A549 (cell line): ENCODE results near the gene TRERF1. TPM values are rescaled to one million over a fixed set of nuclear protein-coding genes. Genes with fewer than 3 reads are reported as not detected.

ENCODE experiments used
- ATAC-seq, 2 experiments: fragments of 200-7000 bp in 1 of 2; fragments of >200 bp in 1 of 2; cut with Nextera tagmentation in 1 of 2; cut with Tn5 transposase in 1 of 2; 3 replicates each; pipeline versions ENCODE4 v1.8.0 to v1.9.1; 2018 to 2020; ENCODE audit warnings: mild to moderate bottlenecking in 1 of 2, moderate library complexity in 1 of 2
- CTCF ChIA-PET: fragments of 300-600 bp; sonication (Branson Sonifier 250); formaldehyde crosslinking; extraction: SDS; loops from one replicate; lab custom pipeline; 2021; ENCODE audit warnings: antibody characterized with exemption, inconsistent platforms; lab: Yijun Ruan, JAX
- POLR2A ChIA-PET: fragments of 350-600 bp; formaldehyde crosslinking; extraction: SDS; loops from one replicate; lab custom pipeline; 2021; ENCODE audit warnings: antibody characterized with exemption, inconsistent platforms; lab: Yijun Ruan, JAX
- DNase-seq, 2 experiments: peaks; one replicate each; pipeline versions ENCODE4 v3.0.0 to v3.0.0-alpha.2; 2011 to 2016; ENCODE audit warnings: low read depth in 1 of 2, low spot score in 1 of 2
- FAIRE-seq: peaks from 2 replicates; lab custom pipeline; 2011; peaks lifted over from hg19 to GRCh38; lab: Jason Lieb, UNC
- H3K27ac ChIP-seq, 2 experiments: fragments of >200 bp; sonication (Bioruptor Twin); formaldehyde crosslinking; 3 replicates each; pipeline ENCODE4 v1.5.1; 2016 to 2017
- H3K4me1 ChIP-seq: fragments of >200 bp; sonication (Bioruptor Twin); formaldehyde crosslinking; 3 replicates; pipeline ENCODE4 v1.6.1; 2016
- H3K4me2 ChIP-seq: fragments of >200 bp; sonication (Bioruptor Twin); formaldehyde crosslinking; 3 replicates; pipeline ENCODE4 v1.6.1; 2016
- H3K4me3 ChIP-seq: fragments of >200 bp; sonication (Bioruptor Twin); formaldehyde crosslinking; 3 replicates; pipeline ENCODE4 v1.5.1; 2016
- H3K9me3 ChIP-seq: fragments of >200 bp; sonication (Bioruptor Twin); formaldehyde crosslinking; 3 replicates; pipeline ENCODE4 v1.6.1; 2016
- CBX8 ChIP-seq: fragments of 200-600 bp; sonication (generic); IDR thresholded peaks from 2 replicates; pipeline ENCODE4 v1.6.1; 2016
- CHD2 ChIP-seq: fragments of 150-350 bp; IDR thresholded peaks from 2 replicates; pipeline ENCODE4 v1.6.1; 2014; ENCODE audit warnings: low read length; ENCODE audit not compliant: partially characterized antibody
- ELK1 ChIP-seq: fragments of 150-350 bp; IDR thresholded peaks from 2 replicates; pipeline ENCODE4 v1.6.1; 2014; ENCODE audit warnings: low read depth, mild to moderate bottlenecking, low read length
- ESRRA ChIP-seq: fragments of 150-350 bp; IDR thresholded peaks from 2 replicates; pipeline ENCODE4 v1.6.1; 2014; ENCODE audit warnings: mild to moderate bottlenecking, low read length, borderline replicate concordance
- FOSB ChIP-seq: fragments of 250-450 bp; sonication (Bioruptor Pico); IDR thresholded peaks from 2 replicates; pipeline ENCODE4 v1.5.0; 2020; ENCODE audit warnings: mild to moderate bottlenecking, moderate library complexity
- FOXS1 ChIP-seq: fragments of 250-450 bp; sonication (Bioruptor Pico); IDR thresholded peaks from 2 replicates; pipeline ENCODE4 v1.5.0; 2020; ENCODE audit warnings: mild to moderate bottlenecking, moderate library complexity
- GATA3 ChIP-seq: IDR thresholded peaks from 2 replicates; pipeline ENCODE4 v1.6.1; 2012; ENCODE audit warnings: borderline replicate concordance
- HEYL ChIP-seq: fragments of 250-450 bp; sonication (Bioruptor Pico); IDR thresholded peaks from 2 replicates; pipeline ENCODE4 v1.8.0; 2021; ENCODE audit warnings: mild to moderate bottlenecking, moderate library complexity
- JUN ChIP-seq, 2 experiments: fragments of >200 bp; sonication (Bioruptor Twin); formaldehyde crosslinking; IDR thresholded peaks; 2 replicates in 1 of 2; 3 replicates in 1 of 2; pipeline ENCODE4 v1.6.1; 2016 to 2017
- KDM1A ChIP-seq: fragments of 200-600 bp; sonication (generic); IDR thresholded peaks from 2 replicates; pipeline ENCODE4 v1.6.1; 2016; ENCODE audit warnings: low read depth, mild to moderate bottlenecking
- KDM5A ChIP-seq: fragments of 200-600 bp; sonication (generic); IDR thresholded peaks from 2 replicates; pipeline ENCODE4 v1.6.1; 2016; ENCODE audit warnings: antibody characterized with exemption, mild to moderate bottlenecking
- MAFK ChIP-seq: fragments of 450-650 bp; IDR thresholded peaks from 2 replicates; pipeline ENCODE4 v1.6.1; 2014; ENCODE audit not compliant: partially characterized antibody
- MYC ChIP-seq: IDR thresholded peaks from 2 replicates; pipeline ENCODE4 v1.6.1; 2012; ENCODE audit warnings: mild to moderate bottlenecking, inconsistent platforms, low read length, improper control_type of control experiment, borderline replicate concordance
- NPAS2 ChIP-seq: fragments of 250-450 bp; sonication (Bioruptor Pico); IDR thresholded peaks from 2 replicates; pipeline ENCODE4 v1.8.0; 2022; ENCODE audit warnings: mild to moderate bottlenecking, moderate library complexity, borderline replicate concordance
- NR3C1 ChIP-seq: fragments of >200 bp; sonication (Bioruptor Twin); formaldehyde crosslinking; IDR thresholded peaks from 3 replicates; pipeline ENCODE4 v1.6.1; 2017
- RAD21 ChIP-seq, 2 experiments: fragments of >200 bp in 1 of 2; sonication (Bioruptor Twin) in 1 of 2; formaldehyde crosslinking in 1 of 2; IDR thresholded peaks in 1 of 2; conservative IDR thresholded peaks in 1 of 2; 2 replicates in 1 of 2; 3 replicates in 1 of 2; pipeline ENCODE4 v1.6.1; 2012 to 2018; ENCODE audit warnings: inconsistent platforms in 1 of 2
- RARB ChIP-seq: fragments of 250-450 bp; sonication (Bioruptor Pico); IDR thresholded peaks from 2 replicates; pipeline ENCODE4 v1.8.0; 2021; ENCODE audit warnings: mild to moderate bottlenecking, moderate library complexity
- RFX5 ChIP-seq: fragments of 450-650 bp; IDR thresholded peaks from 2 replicates; pipeline ENCODE4 v1.7.1; 2014; ENCODE audit warnings: antibody characterized with exemption, mild to moderate bottlenecking, moderate library complexity
- SMC3 ChIP-seq: fragments of >200 bp; sonication (Bioruptor Twin); formaldehyde crosslinking; IDR thresholded peaks from 3 replicates; pipeline ENCODE4 v1.6.1; 2018; ENCODE audit warnings: inconsistent platforms
- ZC3H11A ChIP-seq: fragments of 450-650 bp; IDR thresholded peaks from 2 replicates; pipeline ENCODE4 v1.6.1; 2014; ENCODE audit warnings: antibody characterized with exemption, mild to moderate bottlenecking
- ZFP36 ChIP-seq: fragments of 450-650 bp; IDR thresholded peaks from 2 replicates; pipeline ENCODE4 v1.6.1; 2014; ENCODE audit warnings: borderline replicate concordance; ENCODE audit not compliant: partially characterized antibody
- WGBS: methylation state at CpG from one replicate; pipeline ENCODE4 v1.1.6; 2017; ENCODE audit errors: missing lambda C conversion rate; 5-methylcytosine and 5-hydroxymethylcytosine counted together
- polyA plus RNA-seq, 4 experiments: library from polyadenylated mRNA; depleted of rRNA in 3 of 4; stranded (reverse); fragments of >200 nt; fragmentation: RNase III in 1 of 4; extraction: RNeasy Plus Mini Kit Qiagen cat#74134 plus additional on column Dnase treatment in 1 of 4; gene quantifications; 2 replicates in 3 of 4; 3 replicates in 1 of 4; pipeline ENCODE4 v1.2.3, GENCODE V29; 2011 to 2017
- TF ChIP-seq, protein P1 (sequence below): IDR thresholded peaks from 2 replicates; pipeline ENCODE4 v1.6.1; 2012; ENCODE audit warnings: low read depth, borderline replicate concordance
- TF ChIP-seq, protein P2 (sequence below): IDR thresholded peaks from 2 replicates; pipeline ENCODE4 v1.6.1; 2012
- TF ChIP-seq, protein P3 (sequence below): fragments of 250-450 bp; sonication (Bioruptor Pico); IDR thresholded peaks from 2 replicates; pipeline ENCODE4 v1.5.0; 2020; ENCODE audit warnings: low read depth, mild to moderate bottlenecking, moderate library complexity

Gene TRERF1
- polyA plus RNA-seq, 2 of the 4 experiments (the other 2 are of a cell fraction) = 2.4 to 3.5 TPM

GRCh38 chr6:42334870-42335269 lies 116.9 kb downstream of the TRERF1 start:
- peak; percentile 3 for TF ChIP-seq MAFK
- TF ChIP-seq RFX5 = no peak
- no peaks in the 10 kb centered on the region for H3K9me3 ChIP-seq
- no peak overlapping the region for H3K4me3 ChIP-seq
- FAIRE-seq (no peak), DNase-seq (no peak), ATAC-seq (no peak)
- no peak overlapping the region for H3K4me2 ChIP-seq
- CTCF ChIA-PET = interaction anchor here (1.1 kb wide), 1 partner anchor 222 kb away, joined by 3 read pairs; no protein-coding TSS in a partner anchor
- POLR2A ChIA-PET = no interaction called here
- WGBS = 96% methylated on average over 2 of the region's 2 CpGs
- H3K27ac ChIP-seq = no peak overlapping the region; a peak in 1 of 6 replicates
- peaks cover 19% of the 10 kb centered on the region for H3K4me1 ChIP-seq

DNA sequence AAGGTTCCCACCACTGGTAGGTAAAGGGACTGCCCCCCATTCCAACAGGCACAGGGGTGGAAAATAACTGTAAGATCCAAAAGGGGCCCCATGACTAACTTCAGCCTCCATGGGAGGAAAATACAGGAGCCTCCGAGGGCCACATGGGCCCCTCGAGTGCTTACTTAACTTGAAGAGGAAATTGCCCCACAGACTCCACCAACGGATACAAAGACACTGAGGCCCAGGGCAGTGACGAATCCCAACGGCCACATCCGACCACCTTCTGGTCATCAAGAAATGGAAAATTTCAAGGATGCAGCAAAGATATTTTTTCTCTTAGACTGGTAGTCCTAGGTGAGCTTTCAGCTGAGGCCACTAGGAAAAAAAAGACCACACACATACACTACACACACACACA lies 118.1 kb downstream of the TRERF1 start:
- no peak overlapping the region for H3K27ac ChIP-seq
- CTCF ChIA-PET = no interaction called here

GRCh38 chr6:42332916-42333315 lies 118.8 kb downstream of the TRERF1 start:
- H3K4me3 ChIP-seq = no peak overlapping the region
- ATAC-seq (no peak), DNase-seq (no peak), FAIRE-seq (no peak)
- ChIA-PET POLR2A (no interaction called here), CTCF (interaction anchor here (1.0 to 1.2 kb wide), 2 partner anchors 25 to 102 kb away, joined by 3 read pairs; no protein-coding TSS in a partner anchor)
- no peaks in the 10 kb centered on the region; the same call in 2 of the 3 replicates for H3K4me1 ChIP-seq
- TF ChIP-seq ESRRA = no peak
- TF ChIP-seq CBX8 = no peak
- TF ChIP-seq RFX5 = no peak
- TF ChIP-seq CHD2 = no peak
- TF ChIP-seq HEYL (CRISPR knock-in tag) = no peak
- no peak for TF ChIP-seq KDM5A
- no peak for TF ChIP-seq RARB (CRISPR knock-in tag)
- no peak for TF ChIP-seq ZFP36
- no peak for TF ChIP-seq GATA3
- TF ChIP-seq SMC3 = no peak
- TF ChIP-seq ZC3H11A = no peak
- TF ChIP-seq, protein P1, sequence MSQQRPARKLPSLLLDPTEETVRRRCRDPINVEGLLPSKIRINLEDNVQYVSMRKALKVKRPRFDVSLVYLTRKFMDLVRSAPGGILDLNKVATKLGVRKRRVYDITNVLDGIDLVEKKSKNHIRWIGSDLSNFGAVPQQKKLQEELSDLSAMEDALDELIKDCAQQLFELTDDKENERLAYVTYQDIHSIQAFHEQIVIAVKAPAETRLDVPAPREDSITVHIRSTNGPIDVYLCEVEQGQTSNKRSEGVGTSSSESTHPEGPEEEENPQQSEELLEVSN = no peak
- no peak for TF ChIP-seq FOXS1 (CRISPR knock-in tag)
- TF ChIP-seq, protein P2, sequence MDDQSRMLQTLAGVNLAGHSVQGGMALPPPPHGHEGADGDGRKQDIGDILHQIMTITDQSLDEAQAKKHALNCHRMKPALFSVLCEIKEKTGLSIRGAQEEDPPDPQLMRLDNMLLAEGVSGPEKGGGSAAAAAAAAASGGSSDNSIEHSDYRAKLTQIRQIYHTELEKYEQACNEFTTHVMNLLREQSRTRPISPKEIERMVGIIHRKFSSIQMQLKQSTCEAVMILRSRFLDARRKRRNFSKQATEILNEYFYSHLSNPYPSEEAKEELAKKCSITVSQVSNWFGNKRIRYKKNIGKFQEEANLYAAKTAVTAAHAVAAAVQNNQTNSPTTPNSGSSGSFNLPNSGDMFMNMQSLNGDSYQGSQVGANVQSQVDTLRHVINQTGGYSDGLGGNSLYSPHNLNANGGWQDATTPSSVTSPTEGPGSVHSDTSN = no peak
- TF ChIP-seq RAD21 (conservative IDR thresholded peaks at IDR 0.05 in 1 of 2, IDR thresholded peaks at IDR 0.05 in 1 of 2) = no peak
- no peak for TF ChIP-seq KDM1A
- no peak for TF ChIP-seq NPAS2
- WGBS = 92% methylated on average over 4 of the region's 4 CpGs
- H3K4me2 ChIP-seq = no peak overlapping the region
- no peaks in the 10 kb centered on the region for H3K9me3 ChIP-seq
- H3K27ac ChIP-seq = no peak overlapping the region

More for the DNA sequence above, 118.1 kb downstream of the TRERF1 start:
- POLR2A ChIA-PET = no interaction called here
- 97% methylated on average over 6 of the region's 6 CpGs for WGBS
- no peak overlapping the region for H3K4me2 ChIP-seq
- no peak for ATAC-seq
- TF ChIP-seq FOSB (CRISPR knock-in tag) (no peak), CBX8 (no peak), ZC3H11A (no peak), MYC (no peak), JUN (IDR thresholded peaks at IDR 0.05) (no peak), ELK1 (no peak), NR3C1 (no peak)
- TF ChIP-seq, protein P3, sequence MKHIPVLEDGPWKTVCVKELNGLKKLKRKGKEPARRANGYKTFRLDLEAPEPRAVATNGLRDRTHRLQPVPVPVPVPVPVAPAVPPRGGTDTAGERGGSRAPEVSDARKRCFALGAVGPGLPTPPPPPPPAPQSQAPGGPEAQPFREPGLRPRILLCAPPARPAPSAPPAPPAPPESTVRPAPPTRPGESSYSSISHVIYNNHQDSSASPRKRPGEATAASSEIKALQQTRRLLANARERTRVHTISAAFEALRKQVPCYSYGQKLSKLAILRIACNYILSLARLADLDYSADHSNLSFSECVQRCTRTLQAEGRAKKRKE (CRISPR knock-in tag) = no peak
- H3K9me3 ChIP-seq = no peaks in the 10 kb centered on the region
- no peak for FAIRE-seq
- no peak for DNase-seq
- H3K4me1 ChIP-seq = peaks cover 6% of the 10 kb centered on the region
- no peak overlapping the region for H3K4me3 ChIP-seq
